ENCODE results near the gene MAPK6. TPM values are rescaled to one million over a fixed set of nuclear protein-coding genes. Genes with fewer than 3 reads are reported as not detected.

The MAPK6 gene
- total and polyA plus RNA-seq, 10 of the 15 experiments (the other 5 are each of a cell fraction or from before 2014, with no cell fraction given) = 20.6 to 100 (median 52.6) TPM

- ChIA-PET CTCF (interaction anchor here (0.7 to 3.2 kb wide), 9 partner anchors 9 to 233 kb away, joined by 3 to 12 read pairs (median 4); no protein-coding TSS in a partner anchor), SMC1A (ENCODE audit: uncharacterized antibody, unreplicated experiment) (interaction anchor here (0.9 to 2.5 kb wide), 13 partner anchors 10 to 257 kb away, joined by 3 to 20 read pairs (median 5); no protein-coding TSS in a partner anchor), RAD21 (ENCODE audit: unreplicated experiment) (interaction anchor here (0.7 to 2.2 kb wide), 12 partner anchors 8 to 209 kb away, joined by 3 to 6 read pairs (median 4); no protein-coding TSS in a partner anchor), POLR2A (interaction anchor here (1.2 to 1.7 kb wide), 6 partner anchors 10 to 166 kb away, joined by 3 to 7 read pairs (median 6); no protein-coding TSS in a partner anchor)
- ATAC-seq = peak; percentile 30
- H3K4me3 ChIP-seq = peak overlapping the region; percentile 82
- no peak for FAIRE-seq
- DNase-seq (ENCODE audit: low read depth, low spot score) = no peak
- intact Hi-C loops (cut with micrococcal nuclease; ENCODE audit: unreplicated experiment) = no loop called here
- H3K9ac ChIP-seq (ENCODE audit: control insufficient read depth, insufficient read depth, low read length) = peak overlapping the region; percentile 92
- H3K4me2 ChIP-seq (ENCODE audit: control insufficient read depth, insufficient read depth) = peak overlapping the region; percentile 86
- H3K27me3 ChIP-seq (replicated peaks in 1 of 2; ENCODE audit: control insufficient read depth in 2 of 2, insufficient read depth in 2 of 2, low read length in 1 of 2) = no peaks in the 10 kb centered on the region
- peak overlapping the region; percentile 97 for H2AFZ ChIP-seq (ENCODE audit: control insufficient read depth, low read depth, low read length)
- H3K9me3 ChIP-seq (replicated peaks; ENCODE audit: control insufficient read depth, insufficient read depth, low read length) = peaks cover 4% of the 10 kb centered on the region; the same call in 1 of the 3 replicates
- H3K79me2 ChIP-seq (ENCODE audit: control insufficient read depth, insufficient read depth, low read length) = peaks cover 45% of the 10 kb centered on the region
- no TSS peak for BruUV-seq (replicated peaks)
- in situ Hi-C loops (cut with MboI) = no loop called here
- 0% methylated on average over 7 of the region's 7 CpGs for WGBS (ENCODE audit: insufficient coverage, insufficient replicate concordance, low lambda C conversion rate, missing lambda C conversion rate)
- peak overlapping the region; percentile 83 for H3K27ac ChIP-seq (ENCODE audit: control insufficient read depth, insufficient read depth)
- no peaks in the 10 kb centered on the region for H4K20me1 ChIP-seq (ENCODE audit: control insufficient read depth, insufficient read depth)
- H3K36me3 ChIP-seq (ENCODE audit: control insufficient read depth in 2 of 2, insufficient read depth in 2 of 2, low read length in 1 of 2) = peaks cover 0 to 3% of the 10 kb centered on the region in 2 experiments; a peak in 2 of 4 replicates
- TF ChIP-seq RCOR1 (conservative IDR thresholded peaks at IDR 0.05; ENCODE audit: low read depth, low read length) (no peak), BCL11A (IDR thresholded peaks at IDR 0.05; ENCODE audit: low read depth, low read length) (no peak)
- no peaks in the 10 kb centered on the region for H3K4me1 ChIP-seq (ENCODE audit: control insufficient read depth, insufficient read depth, low read length)
Observed at GRCh38 chr15:51971032-51971374, 48.0 kb upstream of the MAPK6 start.

DNA sequence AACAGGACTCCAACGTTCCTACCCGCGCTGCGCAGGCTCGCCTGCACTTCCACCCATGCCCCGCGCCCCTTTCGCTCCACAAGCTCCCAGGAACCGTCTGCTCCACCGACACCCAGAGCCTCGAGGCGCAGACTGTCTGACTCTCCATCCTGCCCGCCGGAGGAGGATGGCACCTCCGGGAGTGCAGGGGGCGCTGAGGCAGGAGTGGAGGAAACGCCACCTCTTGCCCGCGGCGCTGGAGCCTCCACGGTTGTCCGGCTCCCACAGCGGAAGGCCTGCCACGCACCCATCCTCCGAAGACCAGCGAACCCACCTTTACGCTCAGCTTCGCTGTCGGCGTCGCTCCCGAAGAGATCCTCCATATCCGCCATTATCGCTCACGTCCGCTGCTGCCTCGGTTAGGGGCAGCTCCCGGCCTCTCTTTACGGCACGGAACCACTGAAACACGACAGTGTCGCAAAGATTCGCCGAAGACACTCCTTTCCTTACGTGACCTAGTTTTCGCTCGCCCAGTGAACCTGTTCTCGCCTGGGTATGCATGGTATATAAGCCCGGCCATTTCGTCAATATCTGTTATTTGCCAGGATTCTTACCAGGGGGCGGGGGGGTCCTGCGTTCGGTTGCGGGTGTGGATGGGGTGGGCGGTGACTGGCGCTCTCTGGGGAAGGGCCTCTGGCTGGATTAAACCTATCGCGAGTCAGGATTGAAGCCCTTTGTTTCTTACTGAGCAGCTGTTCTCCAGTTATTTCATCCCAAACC, 47.5 kb upstream of the MAPK6 start, which contains the start of gene LEO1:
TSS of gene LEO1 (minus strand) at position 404 of the 759 bp plus-strand sequence. CDS start at position 371, 33 bp downstream.
- ChIA-PET CTCF (interaction anchor here (0.9 to 3.2 kb wide), 13 partner anchors 9 to 256 kb away, joined by 3 to 12 read pairs (median 4); no protein-coding TSS in a partner anchor), RAD21 (ENCODE audit: unreplicated experiment) (interaction anchor here (0.7 to 2.2 kb wide), 13 partner anchors 8 to 212 kb away, joined by 3 to 6 read pairs (median 3); no protein-coding TSS in a partner anchor), POLR2A (interaction anchor here (1.1 to 1.7 kb wide), 6 partner anchors 10 to 132 kb away, joined by 3 to 7 read pairs (median 4); no protein-coding TSS in a partner anchor), SMC1A (ENCODE audit: uncharacterized antibody, unreplicated experiment) (interaction anchor here (0.6 to 2.5 kb wide), 14 partner anchors 10 to 256 kb away, joined by 3 to 20 read pairs (median 4); no protein-coding TSS in a partner anchor)
- Histone ChIP-seq H3K4me2 (ENCODE audit: control insufficient read depth, insufficient read depth) (peak within 1 kb of the TSS; percentile 86), H3K4me1 (ENCODE audit: control insufficient read depth, insufficient read depth, low read length) (no peaks in the 10 kb centered on the region), H3K9ac (ENCODE audit: control insufficient read depth, insufficient read depth, low read length) (peak within 1 kb of the TSS; percentile 92), H2AFZ (ENCODE audit: control insufficient read depth, low read depth, low read length) (peak within 1 kb of the TSS; percentile 97), H3K36me3 (ENCODE audit: control insufficient read depth in 2 of 2, insufficient read depth in 2 of 2, low read length in 1 of 2) (peaks cover 0 to 3% of the 10 kb centered on the region in 2 experiments; a peak in 1 of 4 replicates), H3K4me3 (peak within 1 kb of the TSS; percentile 82), H3K79me2 (ENCODE audit: control insufficient read depth, insufficient read depth, low read length) (peaks cover 42% of the 10 kb centered on the region), H3K9me3 (replicated peaks; ENCODE audit: control insufficient read depth, insufficient read depth, low read length) (peaks cover 4% of the 10 kb centered on the region; the same call in 1 of the 3 replicates), H3K27me3 (replicated peaks in 1 of 2; ENCODE audit: control insufficient read depth in 2 of 2, insufficient read depth in 2 of 2, low read length in 1 of 2) (no peaks in the 10 kb centered on the region), H3K27ac (ENCODE audit: control insufficient read depth, insufficient read depth) (peak within 1 kb of the TSS; percentile 83), H4K20me1 (ENCODE audit: control insufficient read depth, insufficient read depth) (no peaks in the 10 kb centered on the region)
- 1% methylated on average over 58 of the region's 58 CpGs for WGBS (ENCODE audit: insufficient coverage, insufficient replicate concordance, low lambda C conversion rate, missing lambda C conversion rate)
- DNase-seq (ENCODE audit: low read depth, low spot score) (peak; percentile 88), FAIRE-seq (peak; percentile 96), ATAC-seq (peak; percentile 91)
- TSS peak; percentile 94 for BruUV-seq (replicated peaks)
- in situ Hi-C loops (cut with MboI) = no loop called here
- intact Hi-C loops (cut with micrococcal nuclease; ENCODE audit: unreplicated experiment) = no loop called here
- TF ChIP-seq CBX5 (IDR thresholded peaks at IDR 0.05; ENCODE audit: low read depth) = no peak
- TF ChIP-seq CBFB (IDR thresholded peaks at IDR 0.05; ENCODE audit: low read depth) = peak; percentile 71; the same call in 1 of the 2 replicates
- TF ChIP-seq E4F1 (IDR thresholded peaks at IDR 0.05; ENCODE audit: borderline replicate concordance, partially characterized antibody) = peak; percentile 100
- TF ChIP-seq CHD4 (IDR thresholded peaks at IDR 0.05) = no peak
- peak; percentile 92 for TF ChIP-seq POLR2AphosphoS5 (IDR thresholded peaks at IDR 0.05; ENCODE audit: low read length)
- TF ChIP-seq HSF1 (IDR thresholded peaks at IDR 0.05; ENCODE audit: low read depth, low read length) = no peak
- TF ChIP-seq, protein P1, sequence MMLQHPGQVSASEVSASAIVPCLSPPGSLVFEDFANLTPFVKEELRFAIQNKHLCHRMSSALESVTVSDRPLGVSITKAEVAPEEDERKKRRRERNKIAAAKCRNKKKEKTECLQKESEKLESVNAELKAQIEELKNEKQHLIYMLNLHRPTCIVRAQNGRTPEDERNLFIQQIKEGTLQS (IDR thresholded peaks at IDR 0.05; ENCODE audit: borderline replicate concordance, extremely low read depth, low read depth, low read length) = peak; percentile 93; the same call in 1 of the 2 replicates
- TF ChIP-seq ATF7 (IDR thresholded peaks at IDR 0.05; ENCODE audit: low read depth) = peak; percentile 45; the same call in 1 of the 2 replicates

Measured in GM12878 (cell line).